Measurements from ENCODE around the gene PPP2CA. TPM values are rescaled to one million over a fixed set of nuclear protein-coding genes. Genes with fewer than 3 reads are reported as not detected.
A peak's percentile ranks its signal among the peaks of the same experiment; 100 is the strongest.

The PPP2CA gene
- total and polyA plus RNA-seq, 2 of the 8 experiments (the other 6 are each of a cell fraction or from before 2014, with no cell fraction given) = 75.0 to 205 TPM

GRCh38 chr5:134267366-134268018 lies 41.6 kb upstream of the PPP2CA start:
- Histone ChIP-seq H4K20me1 (replicated peaks in 1 of 2; ENCODE audit: control insufficient read depth in 1 of 2, insufficient read depth in 2 of 2, low read length in 2 of 2) (no peaks in the 10 kb centered on the region), H3K27ac (ENCODE audit: low read depth, low read length) (no peak overlapping the region), H3K23me2 (ENCODE audit: low read depth, low read length) (no peaks in the 10 kb centered on the region), H4K5ac (ENCODE audit: insufficient read length, low read depth, low read length) (no peak overlapping the region), H3K9me3 (ENCODE audit: insufficient read depth in 2 of 2, low read depth in 1 of 2, low read length in 1 of 2) (peaks cover 4 to 23% of the 10 kb centered on the region in 2 experiments), H2AK5ac (ENCODE audit: low read depth, low read length) (no peak overlapping the region), H2BK12ac (ENCODE audit: low read depth, low read length) (no peak overlapping the region), H3K4ac (replicated peaks; ENCODE audit: insufficient read length, low read depth, low read length) (no peak overlapping the region), H3K18ac (ENCODE audit: extremely low read depth, low read length) (no peak overlapping the region), H3K23ac (ENCODE audit: insufficient read length) (no peak overlapping the region), H3K79me1 (ENCODE audit: low read depth, low read length) (no peaks in the 10 kb centered on the region), H4K8ac (ENCODE audit: extremely low read depth, insufficient read depth, low read length) (no peak overlapping the region), H3K9ac (replicated peaks in 1 of 4; ENCODE audit: extremely low read depth in 1 of 4, low read depth in 3 of 4, low read length in 3 of 4) (no peak overlapping the region), H3K4me2 (ENCODE audit: insufficient read depth in 1 of 2, low read depth in 2 of 2, low read length in 2 of 2) (no peak overlapping the region), H2AFZ (ENCODE audit: low read length) (peak overlapping the region; percentile 76; the same call in 1 of the 2 replicates), H3K79me2 (ENCODE audit: control insufficient read depth in 1 of 2, insufficient read depth in 2 of 2, low read length in 2 of 2) (no peaks in the 10 kb centered on the region), H2BK5ac (ENCODE audit: low read depth, low read length) (no peak overlapping the region), H3K4me1 (replicated peaks in 1 of 4; ENCODE audit: control insufficient read depth in 3 of 4, insufficient read depth in 4 of 4, low read length in 3 of 4) (no peaks in the 10 kb centered on the region), H3K27me3 (replicated peaks in 1 of 4; ENCODE audit: control insufficient read depth in 3 of 4, extremely low read depth in 1 of 4, insufficient read depth in 3 of 4, low read length in 3 of 4) (no peaks in the 10 kb centered on the region), H4K91ac (replicated peaks; ENCODE audit: insufficient read length, low read length) (no peak overlapping the region), H2BK15ac (ENCODE audit: low read length) (no peak overlapping the region), H3K14ac (ENCODE audit: insufficient read length) (no peak overlapping the region), H3K56ac (replicated peaks; ENCODE audit: insufficient read length, low read depth, low read length) (no peak overlapping the region), H3K36me3 (ENCODE audit: control insufficient read depth in 2 of 4, insufficient read depth in 4 of 4, low read length in 3 of 4) (no peaks in the 10 kb centered on the region), H2BK20ac (ENCODE audit: low read length) (no peak overlapping the region), H2BK120ac (replicated peaks; ENCODE audit: low read depth, low read length) (no peak overlapping the region), H3K4me3 (ENCODE audit: extremely low read depth in 1 of 4, insufficient read depth in 2 of 4, low read depth in 3 of 4, low read length in 4 of 4) (no peak overlapping the region)
- DNase-seq (ENCODE audit: low read depth in 1 of 2, low spot score in 2 of 2) (no peak), FAIRE-seq (no peak)
- CTCF ChIA-PET (ENCODE audit: partially characterized antibody) = interaction anchor here (0.7 to 1.1 kb wide), 2 partner anchors 8 to 772 kb away, joined by 4 to 5 read pairs; no protein-coding TSS in a partner anchor
- TF ChIP-seq KDM1A (IDR thresholded peaks at IDR 0.05; ENCODE audit: borderline replicate concordance, low read length) (no peak), RAD21 (IDR thresholded peaks at IDR 0.05 in 1 of 2, conservative IDR thresholded peaks at IDR 0.05 in 1 of 2; ENCODE audit: low read depth in 2 of 2, low read length in 2 of 2) (no peak), NRF1 (IDR thresholded peaks at IDR 0.05; ENCODE audit: low read depth, low read length) (no peak), ZNF274 (IDR thresholded peaks at IDR 0.05; ENCODE audit: borderline replicate concordance, extremely low read depth, low read length) (no peak), ASH2L (IDR thresholded peaks at IDR 0.05; ENCODE audit: low read length) (no peak), SP1 (IDR thresholded peaks at IDR 0.05; ENCODE audit: low read depth, low read length) (no peak), POLR2AphosphoS5 (IDR thresholded peaks at IDR 0.05; ENCODE audit: low read depth, low read length) (no peak), RBBP5 (IDR thresholded peaks at IDR 0.05; ENCODE audit: borderline replicate concordance, low read depth, low read length) (no peak), TCF12 (IDR thresholded peaks at IDR 0.05; ENCODE audit: low read depth, low read length) (no peak), CEBPB (IDR thresholded peaks at IDR 0.05; ENCODE audit: low read depth, low read length) (no peak)
- POLR2A ChIA-PET (ENCODE audit: partially characterized antibody) = interaction anchor here (0.7 kb wide), 1 partner anchor 244 kb away, joined by 3 read pairs; no protein-coding TSS in a partner anchor
- 88% methylated on average over 7 of the region's 7 CpGs; no CpG with 5 or more reads in 1 of the 2 experiments for WGBS, 2 experiments (ENCODE audit: extremely low coverage in 1 of 2, insufficient coverage in 1 of 2, insufficient read length in 1 of 2, insufficient replicate concordance in 2 of 2, low coverage in 1 of 2, low lambda C conversion rate in 2 of 2, missing lambda C conversion rate in 1 of 2)
